SK-N-DZ (cell line): ENCODE results near the gene USP40.

Source experiments
- DNase-seq: peaks from one replicate; pipeline ENCODE4 v3.0.0-alpha.2; 2015; ENCODE audit warnings: low spot score

The USP40 gene

GRCh38 chr2:233495503-233496496, 70.8 kb downstream of the USP40 start:
- no peak for DNase-seq

- DNase-seq: no peak
These were observed 73.8 kb downstream of the USP40 start for GRCh38 chr2:233492751-233493150.

- no peak for DNase-seq
These were observed 74.5 kb downstream of the USP40 start for GRCh38 chr2:233492078-233492477.

DNA sequence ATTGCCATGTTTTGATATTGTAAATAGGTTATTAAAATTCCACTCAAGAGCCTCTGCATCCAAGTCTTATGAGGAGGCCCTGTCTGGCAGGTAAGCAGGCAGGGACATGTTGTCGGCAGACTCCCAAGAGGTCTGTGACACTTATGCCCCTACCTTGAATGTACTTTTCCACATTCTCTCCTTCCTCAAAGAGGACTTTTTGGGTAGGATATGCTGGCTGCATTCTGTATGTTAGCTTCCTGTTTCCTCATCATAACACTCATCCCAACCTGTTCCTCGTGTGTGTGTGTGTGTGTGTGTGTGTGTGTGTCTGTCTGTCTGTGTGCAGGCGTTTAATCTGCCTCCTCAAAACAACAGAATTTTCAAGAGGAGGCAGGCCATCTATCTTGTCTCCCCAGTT, 75.3 kb downstream of the USP40 start:
- DNase-seq: no peak

- no peak for DNase-seq
These were observed 75.8 kb downstream of the USP40 start for GRCh38 chr2:233490831-233491230.

- DNase-seq: no peak
These were observed 76.9 kb downstream of the USP40 start for GRCh38 chr2:233489666-233490065.

DNA sequence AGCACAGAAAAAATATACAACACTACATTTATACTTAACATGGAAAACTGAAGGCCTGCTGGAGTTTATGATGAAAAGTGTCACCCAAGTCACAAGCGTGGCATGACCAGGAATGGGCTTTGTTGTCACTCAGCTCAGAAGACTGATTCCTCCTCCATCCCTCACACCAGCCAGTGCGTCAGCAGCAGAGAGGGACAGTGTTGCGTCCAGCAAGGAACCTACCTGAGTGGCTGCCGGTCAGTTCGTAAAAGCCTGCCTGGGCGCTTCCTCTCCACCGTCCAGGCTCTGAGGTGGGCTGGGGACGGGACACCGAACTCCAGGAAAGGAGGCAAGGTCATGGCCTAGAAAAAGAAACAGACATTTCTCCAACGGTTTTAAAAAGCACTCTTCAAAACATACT, 77.4 kb downstream of the USP40 start:
- no peak for DNase-seq

DNA sequence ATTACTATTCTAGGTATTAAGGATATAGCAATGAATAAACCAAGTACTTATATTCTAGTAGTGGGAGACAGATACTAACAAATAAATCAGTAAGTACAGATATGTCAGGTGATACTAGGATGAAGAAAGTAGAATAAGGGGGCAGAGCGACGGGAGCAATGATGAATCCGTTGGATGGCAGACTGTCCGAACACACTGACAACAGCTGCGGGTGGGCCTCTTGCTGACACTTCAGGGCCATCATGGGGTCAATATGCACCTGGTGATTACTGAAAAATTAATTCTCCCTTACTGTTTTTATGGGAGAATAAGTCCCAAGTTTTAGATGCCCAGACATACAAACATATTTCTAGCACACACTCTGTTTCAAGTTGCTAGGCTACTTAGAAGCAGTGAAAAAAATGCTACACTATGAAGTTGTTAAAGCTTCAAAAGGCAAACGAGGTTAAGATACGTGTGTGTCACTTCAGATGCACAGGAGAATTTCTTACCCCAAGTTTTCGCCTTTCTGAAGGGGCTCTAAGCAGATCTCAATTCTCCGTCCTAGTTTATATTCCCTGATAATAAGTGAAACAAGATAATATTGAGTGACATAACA, 78.7 kb downstream of the USP40 start:
- DNase-seq: no peak

GRCh38 chr2:233486778-233487552, 79.6 kb downstream of the USP40 start:
- no peak for DNase-seq

DNA sequence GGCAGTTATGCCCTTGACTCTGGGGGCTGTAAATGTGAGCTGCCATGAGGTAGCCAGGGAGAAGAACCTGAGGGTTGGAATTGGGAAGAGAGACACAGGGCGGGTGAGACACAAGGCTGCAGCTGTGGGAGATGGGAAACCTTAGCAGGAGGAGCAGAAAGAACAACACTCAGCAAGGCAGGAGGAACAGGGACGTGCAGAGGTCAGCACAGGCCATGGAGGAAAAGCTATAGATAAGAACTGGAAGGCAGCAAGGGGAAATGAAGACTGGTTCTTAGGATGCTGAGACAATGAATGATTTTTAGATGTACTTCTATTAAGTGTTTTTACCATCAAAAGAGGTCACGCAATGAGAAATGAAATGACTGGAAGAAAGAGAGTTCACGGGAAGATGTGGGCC, 80.2 kb downstream of the USP40 start:
- DNase-seq: no peak

DNA sequence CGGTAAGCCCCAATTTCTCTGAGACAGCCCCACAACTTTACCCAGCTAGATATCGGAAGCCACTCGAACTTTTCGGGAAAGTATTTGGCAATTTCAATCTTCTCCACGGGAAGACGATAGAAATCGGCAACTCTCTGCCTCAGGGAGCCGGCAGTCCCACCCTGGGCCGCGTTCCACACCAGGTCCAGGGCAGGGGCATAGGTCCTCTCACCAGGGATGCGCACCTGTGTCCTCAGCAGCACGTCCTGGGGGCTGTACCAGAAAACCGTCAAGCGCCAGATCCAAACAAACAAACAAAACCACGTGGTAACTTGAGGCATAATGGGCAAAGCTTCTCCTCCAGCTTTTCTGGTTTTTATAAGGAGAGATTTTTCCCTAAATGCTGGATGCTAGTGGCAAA, 80.9 kb downstream of the USP40 start:
- DNase-seq: no peak

DNA sequence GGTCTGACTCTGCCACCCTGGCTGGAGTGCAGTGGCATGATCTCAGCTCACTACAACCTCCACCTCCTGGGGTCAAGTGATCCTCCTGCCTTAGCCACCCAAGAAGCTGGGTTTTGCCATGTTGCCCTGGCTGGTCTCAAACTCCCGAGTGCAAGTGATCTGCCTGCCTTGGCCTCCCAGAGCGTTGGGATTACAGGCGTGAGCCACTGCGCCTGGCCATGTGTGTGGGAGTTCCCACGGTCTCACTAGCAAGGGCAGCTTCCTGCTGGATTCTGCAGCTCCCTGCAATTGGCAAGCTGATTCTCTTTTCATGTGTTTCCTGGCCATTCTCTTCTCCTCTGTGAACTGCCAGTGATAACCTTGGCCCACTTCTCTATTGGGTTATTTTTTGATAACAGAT, 84.0 kb downstream of the USP40 start:
- DNase-seq: no peak

DNA sequence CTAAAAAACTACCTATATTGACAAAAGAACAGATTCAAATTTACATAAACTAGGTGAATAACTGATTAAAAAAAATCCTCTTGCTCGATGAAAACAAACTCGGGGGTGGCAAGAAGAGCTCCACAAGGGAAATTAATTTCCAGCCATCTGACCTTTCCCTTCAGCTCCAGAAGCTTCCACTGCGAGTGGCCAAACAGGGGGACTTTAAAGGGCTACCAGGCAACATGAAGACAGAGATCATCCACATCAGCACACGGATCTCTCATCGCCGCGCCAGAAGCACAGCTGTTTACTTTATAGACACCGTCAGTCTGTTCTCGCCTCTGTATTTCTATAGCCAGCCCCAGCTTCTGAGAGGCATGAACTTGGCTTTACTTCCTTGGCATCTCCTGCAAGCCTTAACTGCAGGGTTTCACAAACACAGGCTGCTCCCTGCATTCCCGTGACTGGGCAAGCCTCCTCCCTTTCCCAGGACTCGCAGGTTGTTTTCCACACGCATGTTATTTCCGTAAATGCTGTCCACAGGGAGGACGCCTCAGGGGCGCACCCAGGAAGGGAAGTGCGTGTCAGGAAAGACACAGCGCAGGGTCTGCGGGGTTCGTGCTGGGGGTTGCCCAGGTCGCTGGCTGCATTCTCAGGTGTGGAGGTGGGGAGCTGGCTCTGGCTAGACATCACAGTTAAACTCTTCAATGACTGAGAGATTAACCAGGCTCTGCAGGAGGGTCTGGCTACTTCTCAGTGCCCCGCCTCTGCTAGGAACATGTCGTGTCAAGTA, 85.0 kb downstream of the USP40 start:
- no peak for DNase-seq

DNA sequence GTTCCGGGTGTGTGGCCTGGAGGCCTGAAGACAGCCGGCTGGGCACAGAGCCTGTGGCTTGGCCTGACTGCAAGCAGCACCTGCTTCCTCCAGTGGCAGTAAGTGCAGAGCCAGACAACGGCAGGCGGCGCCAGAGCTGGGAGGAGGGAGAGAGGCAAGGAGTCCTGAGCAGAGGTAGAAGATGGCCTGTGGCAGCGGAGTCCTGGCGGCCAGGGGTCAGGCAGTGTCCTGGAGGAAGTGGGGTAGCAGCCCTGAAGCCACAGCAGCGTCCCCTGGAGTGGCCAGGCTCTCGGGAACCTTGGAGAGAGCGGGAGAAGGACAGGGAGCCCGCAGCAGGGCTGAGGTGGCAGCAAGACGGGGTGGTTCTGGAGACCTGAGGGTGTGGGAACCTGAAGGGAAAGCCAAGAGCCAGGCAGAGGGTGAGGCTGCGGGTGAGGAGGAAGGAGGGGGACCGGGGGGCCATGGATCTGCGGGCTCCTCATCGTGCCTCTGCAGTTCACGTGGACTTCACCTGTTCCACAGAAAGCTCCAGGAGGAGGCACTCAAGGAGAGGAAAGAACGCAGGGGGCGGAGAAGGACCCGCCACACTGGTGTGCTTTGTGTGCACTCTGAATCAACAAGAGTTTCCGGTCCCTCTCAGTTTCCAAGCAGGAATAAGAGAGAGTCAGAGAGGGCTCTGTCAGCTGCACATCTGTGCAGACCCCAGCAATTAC, 85.9 kb downstream of the USP40 start:
- DNase-seq: peak; percentile 18

DNA sequence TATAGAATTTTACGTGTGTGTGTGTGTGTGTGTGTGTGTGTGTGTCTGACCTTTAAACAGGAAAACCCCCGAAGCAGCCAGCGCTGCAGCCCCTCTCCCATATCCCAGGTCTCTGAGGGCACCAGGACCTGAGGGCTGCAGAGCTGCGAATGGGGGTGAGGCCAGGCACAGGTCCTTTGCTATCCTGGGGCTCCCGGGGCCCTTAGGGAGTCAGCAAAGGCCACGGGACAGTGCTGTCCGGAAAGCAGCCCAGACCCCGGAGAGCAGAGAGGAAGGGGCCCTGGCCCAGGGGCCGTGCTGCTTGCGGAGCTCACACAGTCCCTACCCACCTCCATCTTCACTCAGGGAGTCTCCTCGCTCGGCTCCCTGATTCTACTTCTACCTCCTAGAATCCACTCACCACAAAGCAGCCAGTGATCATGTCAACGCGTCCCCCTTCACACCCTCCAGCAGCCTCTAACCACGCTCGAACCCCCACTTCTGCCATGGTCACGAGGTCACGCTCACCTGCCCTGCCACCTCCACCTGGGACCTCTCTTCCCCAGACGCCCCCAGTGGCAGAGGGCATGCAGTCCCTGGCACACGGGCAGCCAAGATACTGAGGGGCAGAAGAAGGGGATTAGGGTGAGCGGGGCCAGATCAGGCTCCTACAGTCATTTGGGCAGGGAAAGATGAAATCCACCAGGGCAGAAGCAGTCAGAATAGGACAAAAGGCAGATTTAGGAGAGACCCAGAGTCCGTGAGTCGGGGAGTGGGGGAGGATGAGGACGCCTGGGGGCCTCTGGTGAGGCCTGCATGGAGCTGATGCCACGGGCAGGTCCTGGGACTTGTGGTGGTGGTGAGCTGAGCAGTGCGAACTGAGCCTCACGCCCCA, 86.7 kb downstream of the USP40 start:
- no peak for DNase-seq

GRCh38 chr2:233477548-233478433, 88.8 kb downstream of the USP40 start:
- DNase-seq: no peak

DNA sequence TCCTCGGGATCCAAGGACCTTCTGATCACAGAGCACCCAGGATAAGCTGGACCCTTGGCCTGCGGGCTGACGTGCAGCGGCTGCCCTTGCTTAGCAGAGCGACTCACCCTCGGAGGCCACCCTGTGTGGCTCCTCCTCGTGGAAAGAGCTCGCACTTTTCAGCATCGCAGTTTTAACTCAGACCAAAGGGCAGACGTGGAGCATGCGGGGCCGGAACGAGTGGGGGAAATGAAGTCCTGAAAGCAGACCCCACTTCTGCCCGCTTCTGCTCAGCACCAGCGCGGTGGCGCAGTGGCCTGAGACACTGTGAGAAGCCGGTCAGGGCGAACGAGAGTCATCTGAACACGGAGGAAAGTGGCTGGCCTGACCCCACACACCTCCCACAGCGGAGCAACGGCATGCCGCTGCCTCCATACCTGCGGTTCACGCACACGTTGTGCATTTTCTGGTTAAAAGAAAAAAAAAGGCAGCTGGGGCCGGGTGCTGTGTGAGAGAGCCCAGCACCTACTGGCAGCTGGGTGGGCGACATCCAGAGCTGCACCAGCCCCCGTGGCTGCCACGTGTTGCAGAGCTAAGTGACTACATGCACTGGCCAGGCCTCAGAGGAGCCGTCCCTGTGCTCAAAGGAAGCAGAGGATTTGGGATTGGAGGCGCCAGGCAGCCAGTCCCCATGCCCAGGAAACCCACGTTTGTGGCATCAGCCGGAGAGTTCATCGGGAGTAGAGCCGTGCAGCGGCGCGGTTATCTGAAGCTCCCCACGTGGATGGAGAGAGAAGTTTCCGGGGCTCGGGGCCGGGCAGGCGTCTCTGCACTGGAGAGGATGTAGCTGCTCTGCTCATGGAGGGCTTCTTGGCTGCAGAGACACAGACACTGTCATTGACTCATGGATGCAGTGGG, 89.7 kb downstream of the USP40 start:
- DNase-seq: no peak

GRCh38 chr2:233476063-233476410, 90.5 kb downstream of the USP40 start:
- DNase-seq: no peak
